Forelimb muscle (tissue), 1 donor: ENCODE results near the gene UBE2U. TPM values are rescaled to one million over a fixed set of nuclear protein-coding genes. Genes with fewer than 3 reads are reported as not detected.
"Not testable (repeated sequence)": the region's sequence is repeated elsewhere in the genome, so short reads cannot be mapped to it uniquely, and the experiment has no call there.

Experiments used
- DNase-seq: peaks from one replicate; pipeline ENCODE4 v3.0.0-alpha.2; 2013; ENCODE audit warnings: low read depth
- polyA plus RNA-seq: library from polyadenylated mRNA; unstranded; fragments of 120-200 nt; gene quantifications from one replicate; pipeline ENCODE4 v1.2.1, GENCODE V29; 2013; ENCODE audit not compliant: insufficient read length

UBE2U gene
- polyA plus RNA-seq, 1 donor = not detected

GRCh38 chr1:64192290-64192689 is 11.1 kb upstream of the UBE2U start:
- DNase-seq = no peak

- no peak for DNase-seq
These were observed 9.0 kb upstream of the UBE2U start for GRCh38 chr1:64194168-64195080.

- DNase-seq = peak; percentile 52
These were observed 8.4 kb upstream of the UBE2U start for GRCh38 chr1:64195081-64195395.

GRCh38 chr1:64196074-64196870 is 7.2 kb upstream of the UBE2U start:
- DNase-seq = no peak

- no peak for DNase-seq
These were observed 6.3 kb upstream of the UBE2U start for GRCh38 chr1:64197076-64197475.

GRCh38 chr1:64199154-64199553 is 4.3 kb upstream of the UBE2U start:
- DNase-seq = no peak

- no peak for DNase-seq
These were observed 3.4 kb upstream of the UBE2U start for GRCh38 chr1:64200064-64200463.

GRCh38 chr1:64209221-64209620 is 5.8 kb downstream of the UBE2U start:
- no peak for DNase-seq

- DNase-seq = no peak
These were observed 8.6 kb downstream of the UBE2U start for GRCh38 chr1:64212031-64212430.

- DNase-seq = no peak
These were observed 12.2 kb downstream of the UBE2U start for GRCh38 chr1:64215576-64215975.

- no peak for DNase-seq
These were observed 16.8 kb downstream of the UBE2U start for GRCh38 chr1:64220241-64220640.

GRCh38 chr1:64223329-64224151 is 20.1 kb downstream of the UBE2U start:
- DNase-seq = no peak

- DNase-seq = not testable (repeated sequence)
These were observed 20.8 kb downstream of the UBE2U start for GRCh38 chr1:64224236-64224635.

- DNase-seq = no peak
These were observed 24.9 kb downstream of the UBE2U start for GRCh38 chr1:64228167-64228957.

- DNase-seq = no peak
These were observed 25.9 kb downstream of the UBE2U start for GRCh38 chr1:64229307-64229706.

GRCh38 chr1:64231153-64231552 is 27.7 kb downstream of the UBE2U start:
- DNase-seq = no peak

- no peak for DNase-seq
These were observed 28.2 kb downstream of the UBE2U start for GRCh38 chr1:64231654-64232053.

GRCh38 chr1:64234714-64235113 is 31.3 kb downstream of the UBE2U start:
- no peak for DNase-seq

GRCh38 chr1:64235181-64235580 is 31.8 kb downstream of the UBE2U start:
- no peak for DNase-seq

GRCh38 chr1:64235910-64236309 is 32.5 kb downstream of the UBE2U start:
- DNase-seq = no peak

- DNase-seq = no peak
These were observed 33.1 kb downstream of the UBE2U start for GRCh38 chr1:64236541-64236954.
